Esophagus squamous epithelium (tissue), 5 donors: ENCODE results near the gene CDCA5. TPM values are rescaled to one million over a fixed set of nuclear protein-coding genes. Genes with fewer than 3 reads are reported as not detected.

Experiments
- DNase-seq: peaks from one replicate; lab custom pipeline; 2025; lab: John Stamatoyannopoulos, UW
- H3K27ac ChIP-seq, 4 donors: fragments of 200-600 bp; sonication (generic); one replicate each; pipeline ENCODE4 v1.5.1; 2016 to 2019; ENCODE audit warnings: mild to moderate bottlenecking in 1 of 4
- H3K27me3 ChIP-seq, 4 donors: fragments of 200-600 bp; sonication (generic); 1 replicate in 3 of 4; 2 replicates in 1 of 4; pipeline versions ENCODE4 v1.5.1 to v1.6.0; 2017 to 2021; ENCODE audit warnings: antibody characterized with exemption in 1 of 4
- H3K36me3 ChIP-seq, 3 donors: fragments of 200-600 bp; sonication (generic); one replicate each; pipeline ENCODE4 v1.5.1; 2016 to 2019
- H3K4me1 ChIP-seq, 3 donors: fragments of 200-600 bp; sonication (generic); one replicate each; pipeline ENCODE4 v1.5.1; 2017 to 2019
- H3K4me3 ChIP-seq, 4 donors: fragments of 200-600 bp; sonication (generic); 1 replicate in 3 of 4; 2 replicates in 1 of 4; pipeline ENCODE4 v1.5.1; 2016 to 2019; ENCODE audit warnings: mild to moderate bottlenecking in 2 of 4, moderate library complexity in 1 of 4
- H3K9me3 ChIP-seq, 3 donors: fragments of 200-600 bp; sonication (generic); one replicate each; pipeline ENCODE4 v1.5.1; 2016 to 2019
- POLR2A ChIP-seq, 4 donors: fragments of 450-650 bp; IDR thresholded peaks; one replicate each; pipeline ENCODE4 v1.6.1; 2017; ENCODE audit warnings: antibody characterized with exemption in 4 of 4, mild to moderate bottlenecking in 4 of 4, moderate library complexity in 3 of 4
- WGBS, 2 donors: methylation state at CpG; one replicate each; pipeline ENCODE4 v1.1.5; 2018; 5-methylcytosine and 5-hydroxymethylcytosine counted together
- intact Hi-C: fragments of 100-400 bp; cut with DNase I; formaldehyde crosslinking; loops from one replicate; pipeline ENCODE4 v1.15.0; 2022
- total RNA-seq, 4 donors: library from RNA; depleted of rRNA; stranded (reverse); fragments of >200 nt; gene quantifications; one replicate each; pipeline ENCODE4 v1.1.0, GENCODE V29; 2016
- TF ChIP-seq, protein P1 (sequence below), 6 experiments: fragments of 450-650 bp in 4 of 6; fragments of 200-600 bp in 2 of 6; sonication (generic) in 2 of 6; IDR thresholded peaks; one replicate each; pipeline ENCODE4 v1.5.1; 2016 to 2019; ENCODE audit warnings: antibody characterized with exemption in 6 of 6, mild to moderate bottlenecking in 4 of 6, moderate library complexity in 4 of 6
- donor health status: DM: yes; HTN: yes; CAD: no.

CDCA5 gene
- total RNA-seq, 4 donors from 2014 or later, result 3.1 to 14.3 (median 9.0) TPM

DNA sequence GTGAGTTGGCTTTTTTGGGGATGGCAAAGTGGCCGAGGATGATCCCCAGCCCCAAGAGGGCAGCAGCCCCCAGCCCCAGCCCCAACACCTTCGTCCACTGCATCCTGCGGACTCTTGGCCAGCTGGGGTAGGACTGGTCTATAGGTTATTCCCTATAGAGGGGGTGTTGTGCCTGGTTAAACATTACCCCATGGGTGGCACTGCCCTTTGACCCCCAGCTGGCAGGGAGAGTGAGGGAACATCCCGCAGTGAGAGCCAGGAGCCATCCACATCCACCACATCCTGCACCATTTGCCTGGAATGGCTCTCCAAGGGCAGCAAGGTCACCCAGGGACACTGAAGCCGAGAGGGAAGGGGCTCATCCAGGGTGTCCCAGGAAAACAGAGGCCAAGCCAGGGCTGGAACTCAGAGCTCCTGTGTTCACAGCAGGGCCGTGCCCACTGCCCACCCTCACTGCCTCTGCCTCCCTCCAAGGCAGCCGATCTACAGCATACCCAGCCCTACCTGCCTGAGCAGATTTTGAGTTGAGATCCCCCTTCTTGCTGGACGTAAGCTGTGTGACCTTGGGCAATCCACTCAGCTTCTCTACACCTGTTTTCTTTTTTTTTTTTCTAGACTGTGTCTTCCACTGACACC is 25.3 kb downstream of the CDCA5 start, which contains the start of gene NAALADL1:
TSS of gene NAALADL1 (minus strand) at position 135 of the 636 bp plus-strand sequence. CDS start at position 103, 32 bp downstream.
- H3K27me3 ChIP-seq, result peaks cover 0 to 5% (median 0%) of the 10 kb centered on the region in 4 donors
- intact Hi-C loops, result no loop called here
- no peak within 1 kb of the TSS for H3K27ac ChIP-seq
- H3K4me1 ChIP-seq, result no peaks in the 10 kb centered on the region
- H3K36me3 ChIP-seq, result no peaks in the 10 kb centered on the region
- WGBS, 2 donors, result 74 to 91% methylated on average over 3 of the region's 8 CpGs
- DNase-seq, result no peak
- TF ChIP-seq, protein P1, sequence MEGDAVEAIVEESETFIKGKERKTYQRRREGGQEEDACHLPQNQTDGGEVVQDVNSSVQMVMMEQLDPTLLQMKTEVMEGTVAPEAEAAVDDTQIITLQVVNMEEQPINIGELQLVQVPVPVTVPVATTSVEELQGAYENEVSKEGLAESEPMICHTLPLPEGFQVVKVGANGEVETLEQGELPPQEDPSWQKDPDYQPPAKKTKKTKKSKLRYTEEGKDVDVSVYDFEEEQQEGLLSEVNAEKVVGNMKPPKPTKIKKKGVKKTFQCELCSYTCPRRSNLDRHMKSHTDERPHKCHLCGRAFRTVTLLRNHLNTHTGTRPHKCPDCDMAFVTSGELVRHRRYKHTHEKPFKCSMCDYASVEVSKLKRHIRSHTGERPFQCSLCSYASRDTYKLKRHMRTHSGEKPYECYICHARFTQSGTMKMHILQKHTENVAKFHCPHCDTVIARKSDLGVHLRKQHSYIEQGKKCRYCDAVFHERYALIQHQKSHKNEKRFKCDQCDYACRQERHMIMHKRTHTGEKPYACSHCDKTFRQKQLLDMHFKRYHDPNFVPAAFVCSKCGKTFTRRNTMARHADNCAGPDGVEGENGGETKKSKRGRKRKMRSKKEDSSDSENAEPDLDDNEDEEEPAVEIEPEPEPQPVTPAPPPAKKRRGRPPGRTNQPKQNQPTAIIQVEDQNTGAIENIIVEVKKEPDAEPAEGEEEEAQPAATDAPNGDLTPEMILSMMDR (IDR thresholded peaks at IDR 0.05), result no peak
- no peak for TF ChIP-seq POLR2A (IDR thresholded peaks at IDR 0.05)
- H3K4me3 ChIP-seq, result no peak within 1 kb of the TSS
- H3K9me3 ChIP-seq, result no peaks in the 10 kb centered on the region

- Histone ChIP-seq H3K36me3 (no peaks in the 10 kb centered on the region), H3K4me3 (no peak overlapping the region), H3K27me3 (peaks cover 0 to 10% (median 0%) of the 10 kb centered on the region in 4 donors), H3K9me3 (no peaks in the 10 kb centered on the region), H3K4me1 (no peaks in the 10 kb centered on the region), H3K27ac (no peak overlapping the region)
- WGBS, 2 donors, result 60 to 95% methylated on average over 1 to 4 of the region's 13 CpGs
- intact Hi-C loops, result no loop called here
- DNase-seq, result no peak
- no peak for TF ChIP-seq POLR2A (IDR thresholded peaks at IDR 0.05)
- TF ChIP-seq, protein P1 (IDR thresholded peaks at IDR 0.05), result no peak
These were observed 25.8 kb downstream of the CDCA5 start for GRCh38 chr11:65058012-65058411.

DNA sequence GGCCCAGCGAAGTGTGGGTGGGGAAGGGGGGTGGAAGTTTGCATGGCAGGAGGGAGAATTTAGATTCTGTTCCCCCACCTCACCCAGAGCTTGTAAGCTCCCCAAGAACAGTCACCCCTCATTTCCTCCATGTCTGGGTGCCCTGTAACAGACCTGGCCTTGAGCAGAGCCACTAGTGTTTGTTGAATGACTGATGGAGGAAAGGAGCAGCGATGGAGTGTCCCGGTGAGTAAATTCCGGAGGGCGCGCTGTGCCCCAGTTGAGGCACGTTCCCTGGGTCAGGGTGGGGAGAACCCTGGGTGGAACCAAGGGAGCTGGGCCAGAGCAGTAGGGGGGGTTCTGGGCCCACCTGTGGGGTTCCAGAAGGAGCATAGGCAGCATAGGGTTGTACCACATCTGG is 26.3 kb downstream of the CDCA5 start:
- intact Hi-C loops, result no loop called here
- H3K27me3 ChIP-seq, result peaks cover 0 to 11% (median 0%) of the 10 kb centered on the region in 4 donors

GRCh38 chr11:65056999-65057398 is 26.8 kb downstream of the CDCA5 start:
- H3K36me3 ChIP-seq, result no peaks in the 10 kb centered on the region
- H3K27me3 ChIP-seq, result peaks cover 0 to 11% (median 0%) of the 10 kb centered on the region in 4 donors
- 83 to 89% methylated on average over 5 to 6 of the region's 6 CpGs for WGBS, 2 donors
- no peaks in the 10 kb centered on the region for H3K4me1 ChIP-seq
- DNase-seq, result no peak
- intact Hi-C loops, result no loop called here
- H3K4me3 ChIP-seq, result no peak overlapping the region
- no peaks in the 10 kb centered on the region for H3K9me3 ChIP-seq
- no peak overlapping the region for H3K27ac ChIP-seq
- no peak for TF ChIP-seq POLR2A (IDR thresholded peaks at IDR 0.05)
- TF ChIP-seq, protein P1 (IDR thresholded peaks at IDR 0.05), result no peak

More for the DNA sequence above, 26.3 kb downstream of the CDCA5 start:
- no peaks in the 10 kb centered on the region for H3K4me1 ChIP-seq
- no peak overlapping the region for H3K4me3 ChIP-seq
- TF ChIP-seq POLR2A (IDR thresholded peaks at IDR 0.05), result no peak
- TF ChIP-seq, protein P1 (IDR thresholded peaks at IDR 0.05), result no peak
- H3K36me3 ChIP-seq, result no peaks in the 10 kb centered on the region
- H3K27ac ChIP-seq, result no peak overlapping the region
- DNase-seq, result no peak
- no peaks in the 10 kb centered on the region for H3K9me3 ChIP-seq
- WGBS, 2 donors, result 90% methylated on average over 6 of the region's 7 CpGs; no CpG with 5 or more reads in 1 of the 2 donors

DNA sequence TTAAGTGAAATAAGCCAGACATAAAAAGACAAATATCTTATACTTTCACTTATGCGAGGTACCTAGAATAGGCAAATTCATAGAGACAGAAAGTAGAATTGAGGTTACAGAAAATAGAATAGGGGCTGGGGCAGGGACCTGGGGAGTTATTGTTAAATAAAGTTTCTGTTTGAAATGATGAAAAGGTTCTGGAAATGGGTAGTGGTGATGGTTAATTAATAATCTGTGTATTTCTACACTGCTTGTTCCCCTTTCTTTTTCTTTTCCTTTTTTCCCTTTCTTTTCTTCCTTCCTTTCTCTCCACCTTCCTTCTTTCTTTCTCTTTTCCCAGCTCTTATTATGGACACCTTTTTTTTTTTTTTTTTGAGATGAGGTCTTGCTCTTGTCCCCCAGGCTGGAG is 28.3 kb downstream of the CDCA5 start:
- TF ChIP-seq POLR2A (IDR thresholded peaks at IDR 0.05), result no peak
- TF ChIP-seq, protein P1 (IDR thresholded peaks at IDR 0.05), result no peak
- 82 to 88% methylated on average over 1 of the region's 1 CpG for WGBS, 2 donors
- Histone ChIP-seq H3K4me1 (no peaks in the 10 kb centered on the region), H3K27me3 (peaks cover 0 to 11% (median 0%) of the 10 kb centered on the region in 4 donors), H3K9me3 (no peaks in the 10 kb centered on the region), H3K36me3 (no peaks in the 10 kb centered on the region), H3K27ac (no peak overlapping the region), H3K4me3 (no peak overlapping the region)
- no peak for DNase-seq
- intact Hi-C loops, result no loop called here
